ENCODE data around the gene PLCD4. TPM values are rescaled to one million over a fixed set of nuclear protein-coding genes. Genes with fewer than 3 reads are reported as not detected.

The PLCD4 gene
- total RNA-seq, 3 donors from 2014 or later: 1.8 to 8.0 (median 2.6) TPM

DNA sequence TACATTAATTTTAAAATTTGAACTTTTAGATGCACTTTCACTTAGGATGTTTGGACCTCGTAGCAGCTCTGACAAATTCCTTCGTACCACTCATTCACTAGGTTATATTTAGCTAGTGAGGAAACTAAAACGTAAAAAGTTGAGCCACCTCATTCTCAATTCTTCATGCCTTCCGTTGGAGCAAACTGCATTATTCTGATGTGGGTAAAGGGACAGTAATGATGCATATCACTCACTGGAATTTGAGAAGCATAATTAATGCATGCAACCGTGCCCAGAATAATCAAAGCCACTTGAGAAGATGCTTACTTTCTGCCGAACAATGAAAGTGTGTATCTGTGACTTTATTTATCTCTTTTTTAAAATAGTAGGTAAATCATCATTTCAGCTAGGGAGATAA lies 36.8 kb upstream of the PLCD4 start:
- TF ChIP-seq, protein P1, sequence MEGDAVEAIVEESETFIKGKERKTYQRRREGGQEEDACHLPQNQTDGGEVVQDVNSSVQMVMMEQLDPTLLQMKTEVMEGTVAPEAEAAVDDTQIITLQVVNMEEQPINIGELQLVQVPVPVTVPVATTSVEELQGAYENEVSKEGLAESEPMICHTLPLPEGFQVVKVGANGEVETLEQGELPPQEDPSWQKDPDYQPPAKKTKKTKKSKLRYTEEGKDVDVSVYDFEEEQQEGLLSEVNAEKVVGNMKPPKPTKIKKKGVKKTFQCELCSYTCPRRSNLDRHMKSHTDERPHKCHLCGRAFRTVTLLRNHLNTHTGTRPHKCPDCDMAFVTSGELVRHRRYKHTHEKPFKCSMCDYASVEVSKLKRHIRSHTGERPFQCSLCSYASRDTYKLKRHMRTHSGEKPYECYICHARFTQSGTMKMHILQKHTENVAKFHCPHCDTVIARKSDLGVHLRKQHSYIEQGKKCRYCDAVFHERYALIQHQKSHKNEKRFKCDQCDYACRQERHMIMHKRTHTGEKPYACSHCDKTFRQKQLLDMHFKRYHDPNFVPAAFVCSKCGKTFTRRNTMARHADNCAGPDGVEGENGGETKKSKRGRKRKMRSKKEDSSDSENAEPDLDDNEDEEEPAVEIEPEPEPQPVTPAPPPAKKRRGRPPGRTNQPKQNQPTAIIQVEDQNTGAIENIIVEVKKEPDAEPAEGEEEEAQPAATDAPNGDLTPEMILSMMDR (IDR thresholded peaks at IDR 0.05): no peak
- TF ChIP-seq POLR2AphosphoS5 (IDR thresholded peaks at IDR 0.05) (no peak), POLR2A (IDR thresholded peaks at IDR 0.05) (no peak)
- no peaks in the 10 kb centered on the region for H3K27me3 ChIP-seq
- H3K27ac ChIP-seq: peak overlapping the region; percentile 19 to 97
- H3K9me3 ChIP-seq: no peaks in the 10 kb centered on the region
- intact Hi-C loops (cut with DNase I; ENCODE audit: low total_unique reads): no loop called here
- peak overlapping the region in 1 of 3 donors; percentile 2 for H3K4me3 ChIP-seq
- peaks cover 0 to 19% of the 10 kb centered on the region in 2 donors for H3K4me1 ChIP-seq
- no peaks in the 10 kb centered on the region for H3K36me3 ChIP-seq
- no peak for DNase-seq (ENCODE audit: low spot score in 2 of 2)

DNA sequence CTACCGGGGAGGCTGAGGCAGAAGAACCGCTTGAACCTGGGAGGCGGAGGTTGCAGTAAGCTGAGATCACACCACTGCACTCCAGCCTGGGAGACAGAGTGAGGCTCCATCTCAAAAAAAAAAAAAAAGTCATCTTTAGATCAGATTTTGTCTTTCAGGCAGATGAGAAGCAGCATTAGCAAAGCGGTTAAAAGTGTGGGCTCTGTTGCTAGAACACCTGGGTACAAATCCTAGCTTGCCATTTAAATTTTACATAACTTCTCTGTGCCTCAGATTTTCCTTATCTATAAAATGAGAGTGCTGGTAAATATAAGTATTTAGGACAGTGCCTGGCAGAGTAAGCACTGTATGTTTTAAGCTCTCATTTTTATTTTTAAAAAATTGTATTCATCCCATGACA lies 30.8 kb upstream of the PLCD4 start:
- TF ChIP-seq, protein P1 (IDR thresholded peaks at IDR 0.05): no peak
- TF ChIP-seq POLR2AphosphoS5 (IDR thresholded peaks at IDR 0.05) (no peak), POLR2A (IDR thresholded peaks at IDR 0.05) (no peak)
- DNase-seq (ENCODE audit: low spot score in 2 of 2): no peak
- Histone ChIP-seq H3K27me3 (no peaks in the 10 kb centered on the region), H3K9me3 (no peaks in the 10 kb centered on the region), H3K4me1 (no peaks in the 10 kb centered on the region), H3K4me3 (no peak overlapping the region), H3K36me3 (no peaks in the 10 kb centered on the region), H3K27ac (no peak overlapping the region)
- intact Hi-C loops (cut with DNase I; ENCODE audit: low total_unique reads): no loop called here

DNA sequence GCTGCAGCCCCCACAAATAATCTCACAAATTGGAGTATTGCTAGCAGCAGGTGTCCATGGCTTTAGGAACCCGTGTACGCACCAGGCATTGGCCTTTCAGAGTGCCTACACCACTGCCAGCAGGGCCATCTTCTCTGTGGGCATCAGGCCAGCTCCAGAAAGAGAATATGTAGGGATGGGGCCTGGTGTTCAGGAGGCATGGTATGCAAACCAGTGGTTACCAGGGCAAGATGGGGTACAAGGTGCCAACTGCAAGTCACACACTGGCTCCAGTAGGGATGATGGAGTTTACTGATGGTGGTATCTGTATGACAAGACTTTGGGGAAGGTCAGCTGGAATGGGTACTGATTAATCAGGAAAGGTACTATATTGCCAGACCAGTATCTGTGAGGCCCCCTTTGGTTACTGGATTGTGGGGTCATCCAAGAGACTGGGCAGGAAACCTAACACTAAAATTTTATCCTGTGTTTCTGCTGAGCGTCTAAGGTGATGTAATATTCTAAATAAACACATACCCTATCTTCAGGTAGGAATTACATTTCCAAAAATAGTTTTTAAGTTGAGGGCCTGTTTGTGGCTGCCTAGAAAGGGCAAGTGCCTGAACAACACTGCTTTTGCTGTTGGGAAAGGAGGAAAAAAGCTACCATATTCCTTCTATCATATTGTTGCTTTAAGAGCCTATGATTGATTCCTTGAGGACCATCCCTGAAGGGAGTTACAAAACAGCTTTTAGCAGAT lies 30.0 kb upstream of the PLCD4 start:
- no peaks in the 10 kb centered on the region for H3K27me3 ChIP-seq
- intact Hi-C loops (cut with DNase I; ENCODE audit: low total_unique reads): no loop called here
- no peak for TF ChIP-seq POLR2A (IDR thresholded peaks at IDR 0.05)
- no peak for TF ChIP-seq POLR2AphosphoS5 (IDR thresholded peaks at IDR 0.05)
- TF ChIP-seq, protein P1 (IDR thresholded peaks at IDR 0.05): no peak
- no peaks in the 10 kb centered on the region for H3K36me3 ChIP-seq
- no peak overlapping the region for H3K4me3 ChIP-seq
- H3K4me1 ChIP-seq: no peaks in the 10 kb centered on the region
- no peaks in the 10 kb centered on the region for H3K9me3 ChIP-seq
- no peak overlapping the region for H3K27ac ChIP-seq
- DNase-seq (ENCODE audit: low spot score in 2 of 2): no peak

DNA sequence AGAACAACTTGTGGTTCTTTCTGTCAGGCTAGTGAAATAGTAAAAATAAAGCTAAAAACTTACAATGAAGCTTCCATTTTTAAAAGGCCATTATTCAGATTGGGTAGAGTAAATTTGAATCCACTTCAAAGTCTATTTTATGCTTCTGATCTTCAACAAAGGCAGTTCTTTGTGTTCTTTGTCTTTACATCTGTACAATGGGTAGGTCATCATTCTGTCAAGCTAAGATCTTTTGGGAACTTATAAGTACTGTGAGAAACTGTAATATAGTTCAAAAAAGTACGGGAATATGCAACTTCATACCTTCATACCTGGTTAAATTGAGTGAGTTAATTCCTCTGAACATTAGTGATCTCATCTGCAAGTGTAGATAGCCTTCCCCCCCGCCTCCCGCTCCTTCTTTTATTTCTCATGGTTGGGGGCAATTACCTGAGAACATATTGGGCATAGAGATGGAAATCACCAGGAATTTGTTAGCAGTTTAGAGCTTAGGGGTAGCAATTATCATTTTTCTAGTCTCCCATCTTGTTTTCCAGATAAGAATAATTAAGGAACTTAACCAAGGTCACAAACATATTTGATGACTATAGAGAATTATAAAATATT lies 29.3 kb upstream of the PLCD4 start:
- no peaks in the 10 kb centered on the region for H3K27me3 ChIP-seq
- H3K36me3 ChIP-seq: no peaks in the 10 kb centered on the region
- H3K9me3 ChIP-seq: no peaks in the 10 kb centered on the region
- H3K27ac ChIP-seq: no peak overlapping the region
- TF ChIP-seq, protein P1 (IDR thresholded peaks at IDR 0.05): no peak
- no peak for TF ChIP-seq POLR2AphosphoS5 (IDR thresholded peaks at IDR 0.05)
- no peak for TF ChIP-seq POLR2A (IDR thresholded peaks at IDR 0.05)
- no peak for DNase-seq (ENCODE audit: low spot score in 2 of 2)
- no peaks in the 10 kb centered on the region for H3K4me1 ChIP-seq
- intact Hi-C loops (cut with DNase I; ENCODE audit: low total_unique reads): no loop called here
- no peak overlapping the region for H3K4me3 ChIP-seq

DNA sequence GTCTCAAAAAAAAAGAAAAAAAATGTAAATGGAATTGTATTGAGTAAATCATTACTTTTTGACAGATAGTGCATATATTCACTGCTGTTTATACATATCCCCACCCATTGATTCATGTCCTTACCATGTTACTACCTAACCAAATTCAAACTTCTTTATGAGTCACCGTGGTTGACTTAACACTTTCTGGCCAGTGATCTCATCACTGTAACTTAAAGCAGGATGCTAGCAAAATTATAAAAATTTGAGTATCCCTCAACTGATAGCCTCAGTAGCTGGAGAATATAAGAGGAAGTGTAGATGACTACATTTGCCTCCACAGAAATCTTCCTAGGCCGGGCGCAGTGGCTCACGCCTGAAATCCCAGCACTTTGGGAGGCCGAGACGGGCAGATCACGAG lies 25.6 kb upstream of the PLCD4 start:
- Histone ChIP-seq H3K4me1 (no peaks in the 10 kb centered on the region), H3K4me3 (no peak overlapping the region), H3K36me3 (no peaks in the 10 kb centered on the region), H3K27ac (no peak overlapping the region), H3K27me3 (no peaks in the 10 kb centered on the region), H3K9me3 (no peaks in the 10 kb centered on the region)
- intact Hi-C loops (cut with DNase I; ENCODE audit: low total_unique reads): no loop called here
- no peak for DNase-seq (ENCODE audit: low spot score in 2 of 2)
- TF ChIP-seq, protein P1 (IDR thresholded peaks at IDR 0.05): no peak
- no peak for TF ChIP-seq POLR2A (IDR thresholded peaks at IDR 0.05)
- no peak for TF ChIP-seq POLR2AphosphoS5 (IDR thresholded peaks at IDR 0.05)
